HEK293 (cell line): Measurements from ENCODE around the gene CYP4V2.

Experiments used
- CTCF ChIP-seq: fragments of 450-650 bp; formaldehyde crosslinking; IDR thresholded peaks from 2 replicates; pipeline ENCODE4 v1.5.1; 2016; ENCODE audit warnings: missing biosample characterization, missing genetic modification characterization
- ZBTB26 ChIP-seq: fragments of 450-650 bp; formaldehyde crosslinking; optimal IDR thresholded peaks from 2 replicates; pipeline ENCODE3; 2016; ENCODE audit warnings: missing biosample characterization, mild to moderate bottlenecking, missing genetic modification characterization

- TF ChIP-seq CTCF (tag by site-specific recombination) (peak; percentile 63), ZBTB26 (tag by site-specific recombination) (no peak)
Measured at GRCh38 chr4:186201535-186202230, 10.3 kb downstream of the CYP4V2 start.
